ENCODE results near the gene SLC6A6. TPM values are rescaled to one million over a fixed set of nuclear protein-coding genes. Genes with fewer than 3 reads are reported as not detected.
A peak's percentile ranks its signal among the peaks of the same experiment; 100 is the strongest.

SLC6A6 gene
- total and polyA plus RNA-seq, 2 donors from 2014 or later, result 7.1 to 64.0 TPM

DNA sequence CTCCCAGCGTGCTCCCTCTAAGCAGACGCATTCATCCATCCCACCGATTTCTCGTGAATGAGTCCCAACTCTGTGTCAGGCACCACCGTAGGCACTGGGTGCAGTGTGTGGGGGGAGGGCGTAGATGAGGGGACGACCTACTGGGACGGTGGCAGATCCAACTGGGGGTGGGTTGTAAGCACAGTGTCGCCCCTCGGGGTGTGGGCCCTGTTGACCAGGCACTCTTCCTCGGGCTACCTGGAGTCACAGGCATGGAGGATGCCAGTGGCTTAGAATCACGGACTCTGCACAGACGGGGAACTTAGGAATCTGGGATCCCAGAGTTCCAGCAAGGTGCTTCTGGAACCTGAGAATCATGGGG is 66.2 kb downstream of the SLC6A6 start:
- DNase-seq, result no peak
- TF ChIP-seq, protein P1, sequence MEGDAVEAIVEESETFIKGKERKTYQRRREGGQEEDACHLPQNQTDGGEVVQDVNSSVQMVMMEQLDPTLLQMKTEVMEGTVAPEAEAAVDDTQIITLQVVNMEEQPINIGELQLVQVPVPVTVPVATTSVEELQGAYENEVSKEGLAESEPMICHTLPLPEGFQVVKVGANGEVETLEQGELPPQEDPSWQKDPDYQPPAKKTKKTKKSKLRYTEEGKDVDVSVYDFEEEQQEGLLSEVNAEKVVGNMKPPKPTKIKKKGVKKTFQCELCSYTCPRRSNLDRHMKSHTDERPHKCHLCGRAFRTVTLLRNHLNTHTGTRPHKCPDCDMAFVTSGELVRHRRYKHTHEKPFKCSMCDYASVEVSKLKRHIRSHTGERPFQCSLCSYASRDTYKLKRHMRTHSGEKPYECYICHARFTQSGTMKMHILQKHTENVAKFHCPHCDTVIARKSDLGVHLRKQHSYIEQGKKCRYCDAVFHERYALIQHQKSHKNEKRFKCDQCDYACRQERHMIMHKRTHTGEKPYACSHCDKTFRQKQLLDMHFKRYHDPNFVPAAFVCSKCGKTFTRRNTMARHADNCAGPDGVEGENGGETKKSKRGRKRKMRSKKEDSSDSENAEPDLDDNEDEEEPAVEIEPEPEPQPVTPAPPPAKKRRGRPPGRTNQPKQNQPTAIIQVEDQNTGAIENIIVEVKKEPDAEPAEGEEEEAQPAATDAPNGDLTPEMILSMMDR (IDR thresholded peaks at IDR 0.05; ENCODE audit: borderline replicate concordance, extremely low read depth, insufficient read depth), result no peak
- intact Hi-C loops (cut with DNase I), result loop anchor here (5.0 kb wide), 2 partner anchors 201 to 266 kb away; no protein-coding TSS in a partner anchor
- Histone ChIP-seq H3K9me3 (ENCODE audit: control insufficient read depth in 2 of 3, insufficient read depth in 1 of 3, low read length in 3 of 3) (no peaks in the 10 kb centered on the region), H3K4me1 (ENCODE audit: control insufficient read depth in 2 of 3, insufficient read depth in 2 of 3, low read depth in 1 of 3, low read length in 3 of 3) (peaks cover 8 to 39% (median 30%) of the 10 kb centered on the region in 3 donors), H3K27ac (ENCODE audit: low read depth in 2 of 2, low read length in 2 of 2) (peak overlapping the region in 1 of 2 donors; percentile 76), H3K9ac (ENCODE audit: low read length in 3 of 3) (no peak overlapping the region), H3K36me3 (ENCODE audit: control insufficient read depth in 2 of 3, insufficient read depth in 3 of 3, low read length in 3 of 3) (peaks cover 0 to 18% (median 6%) of the 10 kb centered on the region in 3 donors), H3K27me3 (ENCODE audit: control insufficient read depth, insufficient read depth, low read length) (no peaks in the 10 kb centered on the region), H3K4me3 (ENCODE audit: low read length in 3 of 3) (no peak overlapping the region)
- no peak for FAIRE-seq

DNA sequence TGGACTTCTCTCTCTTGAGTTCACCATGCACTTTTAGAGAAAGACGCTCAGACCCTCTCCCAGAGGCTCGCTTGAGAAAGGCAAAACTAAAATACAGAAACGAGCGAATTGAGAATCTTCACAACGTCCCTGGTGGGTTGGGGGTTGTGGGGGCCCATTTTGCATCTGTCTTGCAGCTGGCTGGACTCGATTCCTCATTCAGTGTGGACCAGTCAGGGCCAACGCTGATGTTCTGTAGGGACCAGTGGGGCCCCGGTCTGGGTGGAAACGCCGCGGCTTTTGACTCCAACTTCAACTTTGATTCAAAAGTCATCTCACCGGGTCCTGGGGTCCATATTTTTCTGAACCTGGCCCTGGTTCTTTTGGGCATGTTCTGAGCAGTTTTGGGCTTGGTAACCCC is 68.1 kb downstream of the SLC6A6 start:
- intact Hi-C loops (cut with DNase I), result no loop called here
- FAIRE-seq (no peak), DNase-seq (no peak)

DNA sequence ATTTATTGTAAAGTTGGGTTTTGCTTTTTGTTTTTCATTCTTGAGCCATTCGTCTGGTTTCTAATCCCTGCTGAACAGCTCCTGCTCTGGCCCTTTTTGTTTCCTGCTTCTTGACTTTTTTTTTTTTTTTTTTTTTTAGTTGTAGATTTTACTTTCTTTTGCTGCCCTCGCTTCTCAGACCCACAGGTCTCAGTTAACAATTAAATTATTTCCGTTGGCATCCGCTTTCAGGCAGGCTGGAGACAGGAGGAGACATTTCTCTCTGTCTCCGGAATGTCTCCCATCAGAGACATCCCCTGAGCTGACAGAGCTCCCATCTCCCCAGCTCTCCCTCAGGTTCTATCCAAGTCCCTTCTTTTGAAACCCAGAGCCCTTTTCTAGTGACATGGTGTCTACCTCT is 68.6 kb downstream of the SLC6A6 start:
- FAIRE-seq (no peak), DNase-seq (no peak)
- TF ChIP-seq, protein P1 (IDR thresholded peaks at IDR 0.05; ENCODE audit: borderline replicate concordance, extremely low read depth, insufficient read depth), result no peak
- H3K4me3 ChIP-seq (ENCODE audit: low read length in 3 of 3), result no peak overlapping the region
- H3K9me3 ChIP-seq (ENCODE audit: control insufficient read depth in 2 of 3, insufficient read depth in 1 of 3, low read length in 3 of 3), result no peaks in the 10 kb centered on the region
- no peak overlapping the region for H3K9ac ChIP-seq (ENCODE audit: low read length in 3 of 3)
- peaks cover 0 to 7% (median 0%) of the 10 kb centered on the region in 3 donors for H3K36me3 ChIP-seq (ENCODE audit: control insufficient read depth in 2 of 3, insufficient read depth in 3 of 3, low read length in 3 of 3)
- H3K27me3 ChIP-seq (ENCODE audit: control insufficient read depth, insufficient read depth, low read length), result no peaks in the 10 kb centered on the region
- H3K4me1 ChIP-seq (ENCODE audit: control insufficient read depth in 2 of 3, insufficient read depth in 2 of 3, low read depth in 1 of 3, low read length in 3 of 3), result peaks cover 9 to 48% (median 47%) of the 10 kb centered on the region in 3 donors
- intact Hi-C loops (cut with DNase I), result no loop called here
- H3K27ac ChIP-seq (ENCODE audit: low read depth in 2 of 2, low read length in 2 of 2), result peak overlapping the region in 1 of 2 donors; percentile 5

More for the DNA sequence above, 68.1 kb downstream of the SLC6A6 start:
- peaks cover 0 to 10% (median 0%) of the 10 kb centered on the region in 3 donors for H3K36me3 ChIP-seq (ENCODE audit: control insufficient read depth in 2 of 3, insufficient read depth in 3 of 3, low read length in 3 of 3)
- TF ChIP-seq, protein P1 (IDR thresholded peaks at IDR 0.05; ENCODE audit: borderline replicate concordance, extremely low read depth, insufficient read depth), result no peak
- no peak overlapping the region for H3K4me3 ChIP-seq (ENCODE audit: low read length in 3 of 3)
- peaks cover 9 to 48% (median 43%) of the 10 kb centered on the region in 3 donors for H3K4me1 ChIP-seq (ENCODE audit: control insufficient read depth in 2 of 3, insufficient read depth in 2 of 3, low read depth in 1 of 3, low read length in 3 of 3)
- H3K9me3 ChIP-seq (ENCODE audit: control insufficient read depth in 2 of 3, insufficient read depth in 1 of 3, low read length in 3 of 3), result no peaks in the 10 kb centered on the region
- H3K9ac ChIP-seq (ENCODE audit: low read length in 3 of 3), result no peak overlapping the region
- no peak overlapping the region for H3K27ac ChIP-seq (ENCODE audit: low read depth in 2 of 2, low read length in 2 of 2)
- H3K27me3 ChIP-seq (ENCODE audit: control insufficient read depth, insufficient read depth, low read length), result no peaks in the 10 kb centered on the region

DNA sequence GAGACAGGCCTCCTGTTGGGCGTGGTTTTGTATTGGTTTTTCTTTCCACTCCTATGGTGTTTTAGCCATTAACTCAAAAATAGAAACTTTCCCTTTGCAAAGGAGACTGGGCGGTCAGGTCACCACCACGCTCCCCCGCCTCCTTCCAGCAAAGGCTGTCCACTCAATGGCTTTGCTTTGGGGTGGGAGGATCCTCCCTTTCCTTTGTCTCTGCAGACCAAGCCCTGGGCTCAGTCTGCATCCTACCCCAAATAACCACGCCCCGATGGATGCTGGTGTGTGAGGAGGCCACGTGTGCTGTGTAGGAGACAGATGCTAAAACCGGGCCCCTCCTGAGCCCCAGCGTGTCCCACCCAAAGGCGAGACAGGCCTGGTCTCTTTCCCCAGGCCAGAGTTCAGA is 69.3 kb downstream of the SLC6A6 start:
- Histone ChIP-seq H3K36me3 (ENCODE audit: control insufficient read depth in 2 of 3, insufficient read depth in 3 of 3, low read length in 3 of 3) (peaks cover 0 to 11% (median 0%) of the 10 kb centered on the region in 3 donors), H3K27ac (ENCODE audit: low read depth in 2 of 2, low read length in 2 of 2) (peak overlapping the region in 1 of 2 donors; percentile 93), H3K4me3 (ENCODE audit: low read length in 3 of 3) (no peak overlapping the region), H3K4me1 (ENCODE audit: control insufficient read depth in 2 of 3, insufficient read depth in 2 of 3, low read depth in 1 of 3, low read length in 3 of 3) (peaks cover 9 to 48% (median 47%) of the 10 kb centered on the region in 3 donors), H3K27me3 (ENCODE audit: control insufficient read depth, insufficient read depth, low read length) (no peaks in the 10 kb centered on the region), H3K9me3 (ENCODE audit: control insufficient read depth in 2 of 3, insufficient read depth in 1 of 3, low read length in 3 of 3) (no peaks in the 10 kb centered on the region), H3K9ac (ENCODE audit: low read length in 3 of 3) (no peak overlapping the region)
- intact Hi-C loops (cut with DNase I), result no loop called here
- no peak for DNase-seq
- TF ChIP-seq, protein P1 (IDR thresholded peaks at IDR 0.05; ENCODE audit: borderline replicate concordance, extremely low read depth, insufficient read depth), result no peak
- FAIRE-seq, result no peak

Measured in kidney (tissue), 14 donors.